Uterus (tissue), 4 donors: ENCODE results near the gene ERCC3. TPM values are rescaled to one million over a fixed set of nuclear protein-coding genes. Genes with fewer than 3 reads are reported as not detected.
"Not testable (repeated sequence)": the region's sequence is repeated elsewhere in the genome, so short reads cannot be mapped to it uniquely, and the experiment has no call there.

ENCODE experiments used
- DNase-seq, 2 donors: peaks; one replicate each; pipeline ENCODE4 v3.0.0-alpha.2; 2019 to 2020
- H3K27ac ChIP-seq, 2 donors: fragments of 200-600 bp; sonication (generic); 1 replicate in 1 of 2; 2 replicates in 1 of 2; pipeline ENCODE4 v1.5.1; 2016 to 2018
- H3K27me3 ChIP-seq, 2 donors: fragments of 200-600 bp; sonication (generic); one replicate each; pipeline ENCODE4 v1.5.1; 2018 to 2019; ENCODE audit warnings: control low read depth in 1 of 2
- H3K36me3 ChIP-seq, 2 donors: fragments of 200-600 bp; sonication (generic); one replicate each; pipeline ENCODE4 v1.5.1; 2019; ENCODE audit warnings: control low read depth in 1 of 2
- H3K4me1 ChIP-seq, 2 donors: fragments of 200-600 bp; sonication (generic); one replicate each; pipeline ENCODE4 v1.5.1; 2018 to 2019; ENCODE audit warnings: control low read depth in 1 of 2
- H3K4me3 ChIP-seq, 2 donors: fragments of 200-600 bp; sonication (generic); 1 replicate in 1 of 2; 2 replicates in 1 of 2; pipeline ENCODE4 v1.5.1; 2018 to 2019; ENCODE audit warnings: mild to moderate bottlenecking in 1 of 2
- H3K9me3 ChIP-seq, 2 donors: fragments of 200-600 bp; sonication (generic); one replicate each; pipeline ENCODE4 v1.5.1; 2019; ENCODE audit warnings: control low read depth in 1 of 2
- CTCF ChIP-seq, 4 experiments: fragments of 200-600 bp in 2 of 4; fragments of 450-650 bp in 2 of 4; sonication (generic) in 2 of 4; IDR thresholded peaks; one replicate each; pipeline ENCODE4 v1.5.1; 2016 to 2019; ENCODE audit warnings: antibody characterized with exemption in 4 of 4, mild to moderate bottlenecking in 2 of 4, moderate library complexity in 1 of 4
- POLR2A ChIP-seq, 2 donors: fragments of 450-650 bp; IDR thresholded peaks; one replicate each; pipeline ENCODE4 v1.6.1; 2016; ENCODE audit warnings: antibody characterized with exemption in 2 of 2, mild to moderate bottlenecking in 1 of 2, moderate library complexity in 1 of 2
- intact Hi-C: fragments of 100-400 bp; cut with DNase I; formaldehyde crosslinking; loops from one replicate; pipeline ENCODE4 v1.15.1; 2023; ENCODE audit warnings: low total_unique reads
- total RNA-seq, 4 donors: library from RNA; depleted of rRNA in 3 of 4; stranded (reverse); fragments of >200 nt in 3 of 4; gene quantifications; one replicate each; pipeline versions ENCODE4 v1.1.0 to v1.2.4, GENCODE V29; 2014 to 2023
- donor health status: DM: yes; HTN: yes; CAD: no.

Gene ERCC3
- total RNA-seq, 4 donors from 2014 or later: 47.6 to 153 (median 57.5) TPM

DNA sequence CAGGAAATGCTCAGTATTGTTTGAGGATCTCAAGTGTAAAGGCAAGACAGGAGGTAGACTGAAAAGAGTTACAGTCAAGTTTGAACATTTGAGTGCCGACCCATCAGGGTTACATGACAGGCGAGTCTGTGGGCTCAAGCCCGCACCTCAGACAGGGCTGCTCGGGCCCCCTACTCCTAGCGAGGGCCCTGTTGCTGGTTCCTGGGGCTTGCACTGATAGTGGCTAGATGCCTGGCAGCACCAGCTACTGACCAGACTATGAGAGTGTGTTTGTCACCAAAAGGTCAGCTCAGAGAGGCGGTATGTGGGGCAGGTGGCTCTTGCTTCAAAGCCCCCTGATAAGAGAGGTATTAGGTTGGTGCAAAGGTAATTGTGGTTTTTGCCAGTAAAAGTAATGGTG, 38.2 kb downstream of the ERCC3 start:
- H3K9me3 ChIP-seq: no peaks in the 10 kb centered on the region
- intact Hi-C loops: no loop called here
- H3K27ac ChIP-seq: no peak overlapping the region
- no peaks in the 10 kb centered on the region for H3K4me1 ChIP-seq
- TF ChIP-seq CTCF (IDR thresholded peaks at IDR 0.05) (no peak), POLR2A (IDR thresholded peaks at IDR 0.05) (no peak)
- DNase-seq: no peak
- H3K4me3 ChIP-seq: no peak overlapping the region
- H3K36me3 ChIP-seq: no peaks in the 10 kb centered on the region
- no peaks in the 10 kb centered on the region for H3K27me3 ChIP-seq

DNA sequence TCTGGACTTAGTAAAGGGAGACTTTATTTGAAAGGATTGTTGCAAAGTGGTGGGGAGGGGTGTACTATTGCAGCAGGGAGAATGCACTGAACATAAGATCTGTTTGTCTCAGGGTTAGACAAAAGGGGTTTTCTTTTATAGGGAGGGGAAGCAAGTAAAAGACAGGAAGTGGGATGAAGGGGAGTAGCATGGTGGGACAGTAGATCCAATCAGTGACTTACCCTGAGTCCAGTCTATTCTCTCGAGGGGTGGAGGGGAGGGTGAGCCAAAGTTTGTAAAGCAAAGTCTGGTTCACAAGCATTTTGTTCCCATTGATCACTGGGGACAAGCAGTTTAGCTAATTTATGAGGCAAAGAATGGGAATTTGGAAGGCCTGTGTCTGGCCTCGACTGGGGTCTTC, 38.8 kb downstream of the ERCC3 start:
- DNase-seq: no peak
- Histone ChIP-seq H3K27me3 (no peaks in the 10 kb centered on the region), H3K27ac (no peak overlapping the region)

GRCh38 chr2:127254386-127254981, 39.5 kb downstream of the ERCC3 start:
- H3K27ac ChIP-seq: no peak overlapping the region
- no peaks in the 10 kb centered on the region for H3K4me1 ChIP-seq
- no peak for TF ChIP-seq POLR2A (IDR thresholded peaks at IDR 0.05)
- TF ChIP-seq CTCF (IDR thresholded peaks at IDR 0.05): no peak
- H3K4me3 ChIP-seq: no peak overlapping the region
- no peaks in the 10 kb centered on the region for H3K27me3 ChIP-seq
- no peak for DNase-seq
- H3K36me3 ChIP-seq: no peaks in the 10 kb centered on the region
- intact Hi-C loops: no loop called here
- no peaks in the 10 kb centered on the region for H3K9me3 ChIP-seq

More for the DNA sequence above, 38.8 kb downstream of the ERCC3 start:
- Histone ChIP-seq H3K36me3 (no peaks in the 10 kb centered on the region), H3K4me3 (no peak overlapping the region), H3K9me3 (no peaks in the 10 kb centered on the region), H3K4me1 (no peaks in the 10 kb centered on the region)
- no peak for TF ChIP-seq CTCF (IDR thresholded peaks at IDR 0.05)
- no peak for TF ChIP-seq POLR2A (IDR thresholded peaks at IDR 0.05)
- intact Hi-C loops: no loop called here

DNA sequence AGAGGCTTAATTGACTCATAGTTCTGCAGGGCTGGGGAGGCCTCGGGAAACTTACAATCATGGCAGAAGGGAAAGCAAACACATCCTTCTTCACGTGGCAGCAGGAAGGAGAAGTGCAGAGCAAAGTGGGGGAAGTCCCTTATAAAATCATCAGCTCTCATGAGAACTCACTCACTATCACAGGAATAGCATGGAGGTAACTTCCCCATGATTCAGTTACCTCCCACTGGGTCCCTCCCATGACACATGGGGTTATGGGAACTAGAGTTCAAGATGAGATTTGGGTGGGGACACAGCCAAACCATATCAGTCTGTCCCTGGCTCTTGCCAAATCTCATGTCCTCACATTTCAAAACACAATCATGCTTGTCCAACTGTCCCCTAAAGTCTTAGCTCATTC, 52.8 kb downstream of the ERCC3 start:
- DNase-seq, H3K9me3 ChIP-seq, H3K27ac ChIP-seq, H3K4me3 ChIP-seq, intact Hi-C loops, H3K36me3 ChIP-seq, H3K27me3 ChIP-seq, H3K4me1 ChIP-seq: not testable (repeated sequence)

- Histone ChIP-seq H3K4me1 (no peaks in the 10 kb centered on the region), H3K4me3 (no peak overlapping the region), H3K9me3 (no peaks in the 10 kb centered on the region), H3K27ac (no peak overlapping the region), H3K27me3 (no peaks in the 10 kb centered on the region), H3K36me3 (no peaks in the 10 kb centered on the region)
- no peak for DNase-seq
- no peak for TF ChIP-seq CTCF (IDR thresholded peaks at IDR 0.05)
- TF ChIP-seq POLR2A (IDR thresholded peaks at IDR 0.05): no peak
- intact Hi-C loops: no loop called here
These were observed 54.5 kb downstream of the ERCC3 start for GRCh38 chr2:127239395-127239794.

GRCh38 chr2:127237768-127238167, 56.2 kb downstream of the ERCC3 start:
- H3K27ac ChIP-seq, H3K9me3 ChIP-seq, H3K4me1 ChIP-seq, H3K4me3 ChIP-seq, H3K27me3 ChIP-seq, DNase-seq, H3K36me3 ChIP-seq, intact Hi-C loops: not testable (repeated sequence)
